Measurements from ENCODE around the gene TRAPPC2.

Gene TRAPPC2

GRCh38 chrX:13697455-13697854 is 37.0 kb downstream of the TRAPPC2 start:
- TF ChIP-seq, protein P1, sequence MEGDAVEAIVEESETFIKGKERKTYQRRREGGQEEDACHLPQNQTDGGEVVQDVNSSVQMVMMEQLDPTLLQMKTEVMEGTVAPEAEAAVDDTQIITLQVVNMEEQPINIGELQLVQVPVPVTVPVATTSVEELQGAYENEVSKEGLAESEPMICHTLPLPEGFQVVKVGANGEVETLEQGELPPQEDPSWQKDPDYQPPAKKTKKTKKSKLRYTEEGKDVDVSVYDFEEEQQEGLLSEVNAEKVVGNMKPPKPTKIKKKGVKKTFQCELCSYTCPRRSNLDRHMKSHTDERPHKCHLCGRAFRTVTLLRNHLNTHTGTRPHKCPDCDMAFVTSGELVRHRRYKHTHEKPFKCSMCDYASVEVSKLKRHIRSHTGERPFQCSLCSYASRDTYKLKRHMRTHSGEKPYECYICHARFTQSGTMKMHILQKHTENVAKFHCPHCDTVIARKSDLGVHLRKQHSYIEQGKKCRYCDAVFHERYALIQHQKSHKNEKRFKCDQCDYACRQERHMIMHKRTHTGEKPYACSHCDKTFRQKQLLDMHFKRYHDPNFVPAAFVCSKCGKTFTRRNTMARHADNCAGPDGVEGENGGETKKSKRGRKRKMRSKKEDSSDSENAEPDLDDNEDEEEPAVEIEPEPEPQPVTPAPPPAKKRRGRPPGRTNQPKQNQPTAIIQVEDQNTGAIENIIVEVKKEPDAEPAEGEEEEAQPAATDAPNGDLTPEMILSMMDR (IDR thresholded peaks at IDR 0.05; ENCODE audit: control extremely low read depth, extremely low read depth, low read depth, missing control alignments): no peak
- DNase-seq (ENCODE audit: extremely low spot score): peak; percentile 28
- ChIA-PET CTCF (interaction anchor here (1.1 to 1.9 kb wide), 6 partner anchors 32 to 190 kb away, joined by 3 to 7 read pairs (median 5); no protein-coding TSS in a partner anchor), POLR2A (interaction anchor here (0.7 to 1.6 kb wide), 4 partner anchors 8 to 37 kb away, joined by 3 to 4 read pairs (median 4); partner anchors contain the start of genes OFD1, RAB9A and TRAPPC2)

DNA sequence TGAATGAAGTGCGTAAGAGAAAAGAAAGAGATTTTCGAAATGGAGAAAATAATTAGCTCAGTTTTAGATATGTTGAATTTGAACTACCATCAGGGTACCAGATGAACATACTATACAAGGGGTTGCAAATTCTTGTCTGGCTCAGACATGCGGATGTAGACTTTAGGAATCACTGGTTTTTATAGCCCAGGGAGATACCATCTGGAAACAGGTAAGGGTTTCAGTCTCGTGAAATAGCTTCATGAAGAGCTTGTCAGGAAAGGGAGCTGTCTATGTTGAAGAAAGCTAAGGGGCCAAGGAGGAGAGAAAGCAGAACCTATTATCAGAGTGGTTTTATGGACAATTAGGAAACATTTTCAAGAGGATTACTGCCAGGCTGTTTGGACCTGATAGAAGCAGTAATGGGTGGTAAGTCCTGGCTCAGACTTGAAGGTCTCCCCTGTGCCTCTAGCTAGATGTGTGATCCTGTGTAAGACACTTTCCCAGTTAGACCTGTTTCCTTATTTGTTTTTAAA is 38.8 kb downstream of the TRAPPC2 start:
- ChIA-PET CTCF (interaction anchor here (0.9 to 1.9 kb wide), 3 partner anchors 13 to 745 kb away, joined by 3 to 5 read pairs (median 3); no protein-coding TSS in a partner anchor), POLR2A (no interaction called here)
- TF ChIP-seq, protein P1 (IDR thresholded peaks at IDR 0.05; ENCODE audit: control extremely low read depth, extremely low read depth, low read depth, missing control alignments): no peak
- DNase-seq (ENCODE audit: extremely low spot score): no peak

GRCh38 chrX:13694983-13695382 is 39.4 kb downstream of the TRAPPC2 start:
- DNase-seq (ENCODE audit: extremely low spot score): no peak
- CTCF ChIA-PET: no interaction called here
- POLR2A ChIA-PET: no interaction called here
- TF ChIP-seq, protein P1 (IDR thresholded peaks at IDR 0.05; ENCODE audit: control extremely low read depth, extremely low read depth, low read depth, missing control alignments): no peak

DNA sequence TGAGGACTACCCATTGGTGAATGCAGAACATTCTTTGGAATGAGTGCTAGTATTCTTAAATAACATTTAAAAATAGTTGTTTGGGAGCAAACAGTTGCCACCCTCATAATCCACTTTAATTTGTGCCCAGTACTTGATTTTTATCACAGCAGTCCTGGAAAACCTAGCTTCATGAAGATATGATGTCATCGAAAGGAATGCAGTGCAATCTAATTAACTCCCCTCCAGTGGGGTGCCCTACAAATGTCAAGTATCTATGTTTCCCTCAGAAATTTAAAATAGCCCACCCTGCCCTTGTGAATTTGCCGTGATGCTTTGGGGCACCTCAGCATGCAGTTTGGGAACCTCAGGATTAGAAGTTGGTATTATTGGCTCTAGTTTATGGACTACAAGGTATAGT is 40.1 kb downstream of the TRAPPC2 start:
- DNase-seq (ENCODE audit: extremely low spot score): no peak
- POLR2A ChIA-PET: no interaction called here
- CTCF ChIA-PET: interaction anchor here (1.7 kb wide), 1 partner anchor 743 kb away, joined by 4 read pairs; no protein-coding TSS in a partner anchor
- TF ChIP-seq, protein P1 (IDR thresholded peaks at IDR 0.05; ENCODE audit: control extremely low read depth, extremely low read depth, low read depth, missing control alignments): no peak

GRCh38 chrX:13693341-13693961 is 41.0 kb downstream of the TRAPPC2 start:
- no peak for DNase-seq (ENCODE audit: extremely low spot score)
- TF ChIP-seq, protein P1 (IDR thresholded peaks at IDR 0.05; ENCODE audit: control extremely low read depth, extremely low read depth, low read depth, missing control alignments): no peak
- ChIA-PET POLR2A (interaction anchor here (0.5 kb wide), 1 partner anchor 21 kb away, joined by 5 read pairs; no protein-coding TSS in a partner anchor), CTCF (interaction anchor here (1.0 to 1.8 kb wide), 3 partner anchors 35 to 742 kb away, joined by 3 to 4 read pairs (median 4); no protein-coding TSS in a partner anchor)

GRCh38 chrX:13692771-13693231 is 41.6 kb downstream of the TRAPPC2 start:
- POLR2A ChIA-PET: no interaction called here
- DNase-seq (ENCODE audit: extremely low spot score): no peak
- TF ChIP-seq, protein P1 (IDR thresholded peaks at IDR 0.05; ENCODE audit: control extremely low read depth, extremely low read depth, low read depth, missing control alignments): no peak
- CTCF ChIA-PET: interaction anchor here (1.0 to 1.8 kb wide), 2 partner anchors 34 to 63 kb away, joined by 3 to 4 read pairs; no protein-coding TSS in a partner anchor

All from GM10248 (cell line).